ENCODE data around the gene JAM2. TPM values are rescaled to one million over a fixed set of nuclear protein-coding genes. Genes with fewer than 3 reads are reported as not detected.

JAM2 gene
- total and polyA plus RNA-seq, 10 of the 15 experiments (the other 5 are each of a cell fraction or from before 2014, with no cell fraction given), result 2.1 to 30.4 (median 8.6) TPM

DNA sequence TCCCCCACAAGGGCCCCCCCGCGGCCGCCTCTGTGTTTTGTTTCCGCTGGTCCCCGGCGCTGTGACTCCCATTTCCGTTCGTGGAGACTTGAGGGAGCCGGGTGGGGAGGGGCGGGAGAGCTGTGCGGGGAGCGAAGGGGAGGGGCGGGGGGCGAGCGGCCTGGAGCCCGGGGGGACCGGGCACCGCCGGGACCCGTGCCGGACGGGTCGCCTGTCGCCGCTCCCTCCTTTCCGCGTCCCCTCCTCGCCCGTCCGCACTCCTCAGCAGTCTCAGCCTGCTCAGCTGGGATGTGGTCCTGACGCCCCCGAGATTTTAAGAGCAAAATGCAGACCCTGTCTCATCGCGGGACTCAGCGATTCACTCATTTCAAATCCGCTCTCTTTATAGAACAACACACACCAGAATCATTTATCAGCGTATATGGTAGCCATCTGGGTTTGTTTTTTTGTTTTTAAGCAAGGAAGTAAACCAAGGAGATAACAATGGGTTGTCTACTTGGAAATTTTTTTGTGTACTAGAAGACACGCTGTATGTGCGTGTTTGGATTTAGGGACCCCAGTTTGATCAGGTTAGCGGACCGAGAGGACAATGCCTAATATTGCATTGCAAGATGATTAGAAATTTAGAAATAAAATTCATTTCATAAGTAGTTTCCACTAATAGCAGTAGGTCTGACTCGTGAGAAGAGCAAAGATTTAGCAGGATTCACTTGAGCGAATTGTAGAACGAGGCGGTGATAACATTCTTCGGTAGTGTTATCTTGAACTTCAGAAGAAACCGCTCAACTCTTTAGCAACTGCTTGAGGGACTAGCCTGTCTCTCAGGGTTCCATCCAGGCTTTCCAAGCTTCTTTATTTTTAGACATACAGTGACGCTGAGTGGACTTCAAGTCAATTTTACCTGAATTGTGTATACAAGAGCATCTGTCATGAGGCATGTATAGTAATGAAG, 96.9 kb downstream of the JAM2 start:
- H3K4me3 ChIP-seq, result peak overlapping the region; percentile 98
- POLR2A ChIA-PET, result interaction anchor here (2.2 kb wide), 1 partner anchor 9 kb away, joined by 12 read pairs; no protein-coding TSS in a partner anchor
- TF ChIP-seq KLF5 (IDR thresholded peaks at IDR 0.05; ENCODE audit: partially characterized antibody) (no peak), HDAC6 (IDR thresholded peaks at IDR 0.05; ENCODE audit: unreplicated experiment) (no peak), EED (IDR thresholded peaks at IDR 0.05; ENCODE audit: low read depth) (0 out of 2 replicates have a peak, but pooled peaks have one; percentile 15), SREBF1 (IDR thresholded peaks at IDR 0.05; ENCODE audit: low read length) (no peak), LARP7 (IDR thresholded peaks at IDR 0.05) (no peak), ESRRA (IDR thresholded peaks at IDR 0.05; ENCODE audit: low read length) (no peak), MTA3 (IDR thresholded peaks at IDR 0.05; ENCODE audit: borderline replicate concordance, low read length) (no peak), NR2C2 (IDR thresholded peaks at IDR 0.05; ENCODE audit: borderline replicate concordance, control insufficient read depth, insufficient read length, low read depth) (no peak), NFIC (IDR thresholded peaks at IDR 0.05; ENCODE audit: low read depth, low read length) (no peak), EP300 (IDR thresholded peaks at IDR 0.05; ENCODE audit: borderline replicate concordance in 1 of 2, control insufficient read depth in 1 of 2, low read depth in 2 of 2, low read length in 2 of 2) (no peak), NFYA (IDR thresholded peaks at IDR 0.05; ENCODE audit: borderline replicate concordance, low read depth, low read length) (no peak)
- TF ChIP-seq, protein P1, sequence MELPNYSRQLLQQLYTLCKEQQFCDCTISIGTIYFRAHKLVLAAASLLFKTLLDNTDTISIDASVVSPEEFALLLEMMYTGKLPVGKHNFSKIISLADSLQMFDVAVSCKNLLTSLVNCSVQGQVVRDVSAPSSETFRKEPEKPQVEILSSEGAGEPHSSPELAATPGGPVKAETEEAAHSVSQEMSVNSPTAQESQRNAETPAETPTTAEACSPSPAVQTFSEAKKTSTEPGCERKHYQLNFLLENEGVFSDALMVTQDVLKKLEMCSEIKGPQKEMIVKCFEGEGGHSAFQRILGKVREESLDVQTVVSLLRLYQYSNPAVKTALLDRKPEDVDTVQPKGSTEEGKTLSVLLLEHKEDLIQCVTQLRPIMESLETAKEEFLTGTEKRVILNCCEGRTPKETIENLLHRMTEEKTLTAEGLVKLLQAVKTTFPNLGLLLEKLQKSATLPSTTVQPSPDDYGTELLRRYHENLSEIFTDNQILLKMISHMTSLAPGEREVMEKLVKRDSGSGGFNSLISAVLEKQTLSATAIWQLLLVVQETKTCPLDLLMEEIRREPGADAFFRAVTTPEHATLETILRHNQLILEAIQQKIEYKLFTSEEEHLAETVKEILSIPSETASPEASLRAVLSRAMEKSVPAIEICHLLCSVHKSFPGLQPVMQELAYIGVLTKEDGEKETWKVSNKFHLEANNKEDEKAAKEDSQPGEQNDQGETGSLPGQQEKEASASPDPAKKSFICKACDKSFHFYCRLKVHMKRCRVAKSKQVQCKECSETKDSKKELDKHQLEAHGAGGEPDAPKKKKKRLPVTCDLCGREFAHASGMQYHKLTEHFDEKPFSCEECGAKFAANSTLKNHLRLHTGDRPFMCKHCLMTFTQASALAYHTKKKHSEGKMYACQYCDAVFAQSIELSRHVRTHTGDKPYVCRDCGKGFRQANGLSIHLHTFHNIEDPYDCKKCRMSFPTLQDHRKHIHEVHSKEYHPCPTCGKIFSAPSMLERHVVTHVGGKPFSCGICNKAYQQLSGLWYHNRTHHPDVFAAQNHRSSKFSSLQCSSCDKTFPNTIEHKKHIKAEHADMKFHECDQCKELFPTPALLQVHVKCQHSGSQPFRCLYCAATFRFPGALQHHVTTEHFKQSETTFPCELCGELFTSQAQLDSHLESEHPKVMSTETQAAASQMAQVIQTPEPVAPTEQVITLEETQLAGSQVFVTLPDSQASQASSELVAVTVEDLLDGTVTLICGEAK (IDR thresholded peaks at IDR 0.05; ENCODE audit: borderline replicate concordance), result no peak
- TF ChIP-seq, protein P2, sequence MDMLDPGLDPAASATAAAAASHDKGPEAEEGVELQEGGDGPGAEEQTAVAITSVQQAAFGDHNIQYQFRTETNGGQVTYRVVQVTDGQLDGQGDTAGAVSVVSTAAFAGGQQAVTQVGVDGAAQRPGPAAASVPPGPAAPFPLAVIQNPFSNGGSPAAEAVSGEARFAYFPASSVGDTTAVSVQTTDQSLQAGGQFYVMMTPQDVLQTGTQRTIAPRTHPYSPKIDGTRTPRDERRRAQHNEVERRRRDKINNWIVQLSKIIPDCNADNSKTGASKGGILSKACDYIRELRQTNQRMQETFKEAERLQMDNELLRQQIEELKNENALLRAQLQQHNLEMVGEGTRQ (IDR thresholded peaks at IDR 0.05; ENCODE audit: borderline replicate concordance, low read depth, low read length), result no peak
- TF ChIP-seq, protein P3, sequence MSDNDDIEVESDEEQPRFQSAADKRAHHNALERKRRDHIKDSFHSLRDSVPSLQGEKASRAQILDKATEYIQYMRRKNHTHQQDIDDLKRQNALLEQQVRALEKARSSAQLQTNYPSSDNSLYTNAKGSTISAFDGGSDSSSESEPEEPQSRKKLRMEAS (IDR thresholded peaks at IDR 0.05; ENCODE audit: low read depth, low read length), result no peak
- TF ChIP-seq, protein P4, sequence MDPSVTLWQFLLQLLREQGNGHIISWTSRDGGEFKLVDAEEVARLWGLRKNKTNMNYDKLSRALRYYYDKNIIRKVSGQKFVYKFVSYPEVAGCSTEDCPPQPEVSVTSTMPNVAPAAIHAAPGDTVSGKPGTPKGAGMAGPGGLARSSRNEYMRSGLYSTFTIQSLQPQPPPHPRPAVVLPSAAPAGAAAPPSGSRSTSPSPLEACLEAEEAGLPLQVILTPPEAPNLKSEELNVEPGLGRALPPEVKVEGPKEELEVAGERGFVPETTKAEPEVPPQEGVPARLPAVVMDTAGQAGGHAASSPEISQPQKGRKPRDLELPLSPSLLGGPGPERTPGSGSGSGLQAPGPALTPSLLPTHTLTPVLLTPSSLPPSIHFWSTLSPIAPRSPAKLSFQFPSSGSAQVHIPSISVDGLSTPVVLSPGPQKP (IDR thresholded peaks at IDR 0.05; ENCODE audit: low read depth, low read length), result no peak

More for the DNA sequence above, 96.9 kb downstream of the JAM2 start:
- CTCF ChIA-PET, result interaction anchor here (1.1 to 1.6 kb wide), 3 partner anchors 9 to 128 kb away, joined by 3 to 11 read pairs (median 5); no protein-coding TSS in a partner anchor
- H3K79me2 ChIP-seq (ENCODE audit: control insufficient read depth, insufficient read depth, low read length), result peaks cover 92% of the 10 kb centered on the region
- ATAC-seq (peak; percentile 27), FAIRE-seq (peak; percentile 75), DNase-seq (ENCODE audit: low read depth, low spot score) (no peak)
- SMC1A ChIA-PET (ENCODE audit: uncharacterized antibody, unreplicated experiment), result interaction anchor here (1.2 kb wide), 1 partner anchor 315 kb away, joined by 4 read pairs; no protein-coding TSS in a partner anchor
- H3K4me2 ChIP-seq (ENCODE audit: control insufficient read depth, insufficient read depth), result peak overlapping the region; percentile 90
- H4K20me1 ChIP-seq (ENCODE audit: control insufficient read depth, insufficient read depth), result no peaks in the 10 kb centered on the region
- TSS peak; percentile 53 for BruUV-seq (replicated peaks)
- no peaks in the 10 kb centered on the region for H3K36me3 ChIP-seq (ENCODE audit: control insufficient read depth in 2 of 2, insufficient read depth in 2 of 2, low read length in 1 of 2)
- H2AFZ ChIP-seq (ENCODE audit: control insufficient read depth, low read depth, low read length), result peak overlapping the region; percentile 95
- H3K27ac ChIP-seq (ENCODE audit: control insufficient read depth, insufficient read depth), result peak overlapping the region; percentile 97
- H3K9ac ChIP-seq (ENCODE audit: control insufficient read depth, insufficient read depth, low read length), result peak overlapping the region; percentile 91
- H3K27me3 ChIP-seq (replicated peaks in 1 of 2; ENCODE audit: control insufficient read depth in 2 of 2, insufficient read depth in 2 of 2, low read length in 1 of 2), result no peaks in the 10 kb centered on the region
- intact Hi-C loops (cut with micrococcal nuclease; ENCODE audit: unreplicated experiment) (loop anchor here (1.0 to 10.0 kb wide), 4 partner anchors 129 to 429 kb away; partner anchors contain the start of gene MRPL39), in situ Hi-C loops (cut with MboI) (loop anchor here (10.0 kb wide), 1 partner anchor 321 kb away; no protein-coding TSS in a partner anchor)
- H3K9me3 ChIP-seq (replicated peaks; ENCODE audit: control insufficient read depth, insufficient read depth, low read length), result no peaks in the 10 kb centered on the region
- RAD21 ChIA-PET (ENCODE audit: unreplicated experiment), result interaction anchor here (1.3 to 1.5 kb wide), 3 partner anchors 8 to 128 kb away, joined by 3 to 4 read pairs (median 4); partner anchors contain the start of genes JAM2 and MRPL39
- H3K4me1 ChIP-seq (ENCODE audit: control insufficient read depth, insufficient read depth, low read length), result peaks cover 26% of the 10 kb centered on the region
- WGBS (ENCODE audit: insufficient coverage, insufficient replicate concordance, low lambda C conversion rate, missing lambda C conversion rate), result 3% methylated on average over 34 of the region's 48 CpGs
